Esophagus squamous epithelium (tissue), 5 donors: ENCODE data around the gene IGFBP7. TPM values are rescaled to one million over a fixed set of nuclear protein-coding genes. Genes with fewer than 3 reads are reported as not detected.

Source experiments
- DNase-seq: peaks from one replicate; lab custom pipeline; 2025; lab: John Stamatoyannopoulos, UW
- H3K27ac ChIP-seq, 4 donors: fragments of 200-600 bp; sonication (generic); one replicate each; pipeline ENCODE4 v1.5.1; 2016 to 2019; ENCODE audit warnings: mild to moderate bottlenecking in 1 of 4
- H3K27me3 ChIP-seq, 4 donors: fragments of 200-600 bp; sonication (generic); 1 replicate in 3 of 4; 2 replicates in 1 of 4; pipeline versions ENCODE4 v1.5.1 to v1.6.0; 2017 to 2021; ENCODE audit warnings: antibody characterized with exemption in 1 of 4
- H3K36me3 ChIP-seq, 3 donors: fragments of 200-600 bp; sonication (generic); one replicate each; pipeline ENCODE4 v1.5.1; 2016 to 2019
- H3K4me1 ChIP-seq, 3 donors: fragments of 200-600 bp; sonication (generic); one replicate each; pipeline ENCODE4 v1.5.1; 2017 to 2019
- H3K4me3 ChIP-seq, 4 donors: fragments of 200-600 bp; sonication (generic); 1 replicate in 3 of 4; 2 replicates in 1 of 4; pipeline ENCODE4 v1.5.1; 2016 to 2019; ENCODE audit warnings: mild to moderate bottlenecking in 2 of 4, moderate library complexity in 1 of 4
- H3K9me3 ChIP-seq, 3 donors: fragments of 200-600 bp; sonication (generic); one replicate each; pipeline ENCODE4 v1.5.1; 2016 to 2019
- CTCF ChIP-seq, 6 experiments: fragments of 450-650 bp in 4 of 6; fragments of 200-600 bp in 2 of 6; sonication (generic) in 2 of 6; IDR thresholded peaks; one replicate each; pipeline ENCODE4 v1.5.1; 2016 to 2019; ENCODE audit warnings: antibody characterized with exemption in 6 of 6, mild to moderate bottlenecking in 4 of 6, moderate library complexity in 4 of 6
- POLR2A ChIP-seq, 4 donors: fragments of 450-650 bp; IDR thresholded peaks; one replicate each; pipeline ENCODE4 v1.6.1; 2017; ENCODE audit warnings: antibody characterized with exemption in 4 of 4, mild to moderate bottlenecking in 4 of 4, moderate library complexity in 3 of 4
- WGBS, 2 donors: methylation state at CpG; one replicate each; pipeline ENCODE4 v1.1.5; 2018; 5-methylcytosine and 5-hydroxymethylcytosine counted together
- intact Hi-C: fragments of 100-400 bp; cut with DNase I; formaldehyde crosslinking; loops from one replicate; pipeline ENCODE4 v1.15.0; 2022
- total RNA-seq, 4 donors: library from RNA; depleted of rRNA; stranded (reverse); fragments of >200 nt; gene quantifications; one replicate each; pipeline ENCODE4 v1.1.0, GENCODE V29; 2016
- donor health status: DM: yes; HTN: yes; CAD: no.

Gene IGFBP7
- total RNA-seq, 4 donors from 2014 or later, result 26.4 to 135 (median 91.3) TPM

- H3K27ac ChIP-seq, result no peak overlapping the region
- H3K9me3 ChIP-seq, result no peaks in the 10 kb centered on the region
- DNase-seq, result no peak
- no peaks in the 10 kb centered on the region for H3K27me3 ChIP-seq
- H3K4me3 ChIP-seq, result no peak overlapping the region
- WGBS, 2 donors, result 51% methylated on average over 4 of the region's 4 CpGs
- H3K4me1 ChIP-seq, result peaks cover 15 to 56% (median 48%) of the 10 kb centered on the region in 3 donors
- H3K36me3 ChIP-seq, result no peaks in the 10 kb centered on the region
- intact Hi-C loops, result no loop called here
- TF ChIP-seq POLR2A (IDR thresholded peaks at IDR 0.05) (no peak), CTCF (IDR thresholded peaks at IDR 0.05) (no peak)
Observed at GRCh38 chr4:57076646-57077045, 33.5 kb downstream of the IGFBP7 start.

- TF ChIP-seq POLR2A (IDR thresholded peaks at IDR 0.05) (no peak), CTCF (IDR thresholded peaks at IDR 0.05) (no peak)
- Histone ChIP-seq H3K4me1 (peaks cover 6 to 52% (median 40%) of the 10 kb centered on the region in 3 donors), H3K27ac (no peak overlapping the region), H3K4me3 (no peak overlapping the region), H3K9me3 (no peaks in the 10 kb centered on the region), H3K36me3 (no peaks in the 10 kb centered on the region), H3K27me3 (no peaks in the 10 kb centered on the region)
- intact Hi-C loops, result no loop called here
- DNase-seq, result no peak
Observed at GRCh38 chr4:57075367-57075766, 34.8 kb downstream of the IGFBP7 start.

GRCh38 chr4:57074744-57075143 lies 35.4 kb downstream of the IGFBP7 start:
- Histone ChIP-seq H3K27me3 (no peaks in the 10 kb centered on the region), H3K9me3 (no peaks in the 10 kb centered on the region), H3K36me3 (no peaks in the 10 kb centered on the region), H3K27ac (peak overlapping the region in 1 of 4 donors; percentile 55), H3K4me1 (peaks cover 6 to 46% (median 34%) of the 10 kb centered on the region in 3 donors), H3K4me3 (no peak overlapping the region)
- WGBS, 2 donors, result 3 to 12% methylated on average over 4 of the region's 4 CpGs
- intact Hi-C loops, result no loop called here
- DNase-seq, result no peak
- TF ChIP-seq POLR2A (IDR thresholded peaks at IDR 0.05), result no peak
- TF ChIP-seq CTCF (IDR thresholded peaks at IDR 0.05), result no peak

- H3K36me3 ChIP-seq, result no peaks in the 10 kb centered on the region
- intact Hi-C loops, result no loop called here
- H3K27ac ChIP-seq, result no peak overlapping the region
- no peak overlapping the region for H3K4me3 ChIP-seq
- 84 to 85% methylated on average over 5 of the region's 5 CpGs for WGBS, 2 donors
- no peaks in the 10 kb centered on the region for H3K9me3 ChIP-seq
- no peak for DNase-seq
- TF ChIP-seq CTCF (IDR thresholded peaks at IDR 0.05), result no peak
- no peak for TF ChIP-seq POLR2A (IDR thresholded peaks at IDR 0.05)
- no peaks in the 10 kb centered on the region for H3K27me3 ChIP-seq
- peaks cover 6 to 40% (median 22%) of the 10 kb centered on the region in 3 donors for H3K4me1 ChIP-seq
Observed at GRCh38 chr4:57073559-57073958, 36.6 kb downstream of the IGFBP7 start.

GRCh38 chr4:57071326-57071725 lies 38.9 kb downstream of the IGFBP7 start:
- Histone ChIP-seq H3K9me3 (no peaks in the 10 kb centered on the region), H3K27ac (peak overlapping the region in 1 of 4 donors; percentile 26), H3K4me3 (no peak overlapping the region), H3K4me1 (peaks cover 6 to 32% (median 16%) of the 10 kb centered on the region in 3 donors), H3K27me3 (no peaks in the 10 kb centered on the region), H3K36me3 (no peaks in the 10 kb centered on the region)
- TF ChIP-seq CTCF (IDR thresholded peaks at IDR 0.05) (no peak), POLR2A (IDR thresholded peaks at IDR 0.05) (no peak)
- WGBS, 2 donors, result 33 to 50% methylated on average over 2 of the region's 2 CpGs
- intact Hi-C loops, result no loop called here
- no peak for DNase-seq
